Activated T-cell treated with anti-CD3 and anti-CD28 coated beads, Interleukin-2, amount 50 U/mL, for 4 hours (primary cell): Measurements from ENCODE around the gene SLC25A10. TPM values are rescaled to one million over a fixed set of nuclear protein-coding genes. Genes with fewer than 3 reads are reported as not detected.
"Not testable (repeated sequence)": the region's sequence is repeated elsewhere in the genome, so short reads cannot be mapped to it uniquely, and the experiment has no call there.

ENCODE experiments used
- ATAC-seq, 2 donors: fragments of 200-7000 bp; cut with Tn5 transposase; one replicate each; pipeline ENCODE4 v1.10.0; 2021
- DNase-seq: peaks from one replicate; pipeline ENCODE4 v3.0.0-alpha.2; 2020
- H3K27me3 Mint-ChIP-seq: one replicate; pipeline ENCODE4 v1.8.0; 2021; ENCODE audit warnings: low read depth, mixed read lengths
- H3K36me3 Mint-ChIP-seq: one replicate; pipeline ENCODE4 v1.8.0; 2022; ENCODE audit warnings: mixed read lengths; ENCODE audit not compliant: insufficient read depth
- H3K4me1 Mint-ChIP-seq: one replicate; pipeline ENCODE4 v1.8.0; 2021; ENCODE audit warnings: low read depth, mixed read lengths
- H3K4me3 Mint-ChIP-seq: one replicate; pipeline ENCODE4 v1.8.0; 2021; ENCODE audit warnings: mild to moderate bottlenecking, moderate library complexity, mixed read lengths
- H3K9me3 Mint-ChIP-seq: one replicate; pipeline ENCODE4 v1.8.0; 2021; ENCODE audit warnings: mixed read lengths
- total RNA-seq, 3 donors: library from RNA; stranded (reverse); gene quantifications; one replicate each; pipeline ENCODE4 v1.2.1, GENCODE V29; 2021

Gene SLC25A10
- 10 to 100 TPM; 29.9 to 47.8 (median 38.8) TPM for total RNA-seq

- Mint-ChIP-seq H3K9me3 (no peaks in the 10 kb centered on the region), H3K4me1 (peaks cover 18% of the 10 kb centered on the region), H3K27me3 (no peaks in the 10 kb centered on the region), H3K4me3 (peak within 1 kb of the TSS; percentile 81), H3K36me3 (peaks cover 3% of the 10 kb centered on the region)
- ATAC-seq (peak; percentile 82 to 83), DNase-seq (peak; percentile 75)
Measured at GRCh38 chr17:81711814-81712467, at the start of gene SLC25A10. Gene SLC25A10 (plus strand): TSS chr17:81712284. CDS start chr17:81712427, 143 bp downstream.

GRCh38 chr17:81664051-81664470 is 48.0 kb upstream of the SLC25A10 start:
- no peaks in the 10 kb centered on the region for H3K9me3 Mint-ChIP-seq
- no peak for ATAC-seq
- peak overlapping the region; percentile 25 for H3K4me3 Mint-ChIP-seq
- peaks cover 15% of the 10 kb centered on the region for H3K36me3 Mint-ChIP-seq
- H3K4me1 Mint-ChIP-seq, result peaks cover 35% of the 10 kb centered on the region
- H3K27me3 Mint-ChIP-seq, result no peaks in the 10 kb centered on the region
- no peak for DNase-seq

GRCh38 chr17:81665205-81666091 is 46.6 kb upstream of the SLC25A10 start:
- peak; percentile 54 for DNase-seq
- Mint-ChIP-seq H3K27me3 (no peaks in the 10 kb centered on the region), H3K4me1 (peaks cover 35% of the 10 kb centered on the region), H3K4me3 (peak overlapping the region; percentile 92), H3K36me3 (peaks cover 19% of the 10 kb centered on the region), H3K9me3 (no peaks in the 10 kb centered on the region)
- ATAC-seq, result peak; percentile 47 to 49

- Mint-ChIP-seq H3K9me3 (no peaks in the 10 kb centered on the region), H3K4me1 (peaks cover 35% of the 10 kb centered on the region), H3K4me3 (peak overlapping the region; percentile 92), H3K27me3 (no peaks in the 10 kb centered on the region), H3K36me3 (peaks cover 19% of the 10 kb centered on the region)
- DNase-seq (no peak), ATAC-seq (peak; percentile 30 to 32)
Measured at GRCh38 chr17:81666092-81666341, 46.1 kb upstream of the SLC25A10 start.

GRCh38 chr17:81666342-81667191 is 45.5 kb upstream of the SLC25A10 start, which contains the start of the genes CCDC137 and OXLD1:
Gene CCDC137 (plus strand): TSS chr17:81666737. CDS start chr17:81666767, 30 bp downstream.
Gene OXLD1 (minus strand): TSS chr17:81666605. CDS start chr17:81666577, 28 bp downstream.
- Mint-ChIP-seq H3K4me1 (peaks cover 35% of the 10 kb centered on the region), H3K36me3 (peaks cover 22% of the 10 kb centered on the region)

GRCh38 chr17:81667754-81668153 is 44.3 kb upstream of the SLC25A10 start:
- ATAC-seq (no peak), DNase-seq (no peak)
- Mint-ChIP-seq H3K27me3 (no peaks in the 10 kb centered on the region), H3K4me3 (peak overlapping the region; percentile 92), H3K4me1 (peaks cover 33% of the 10 kb centered on the region), H3K36me3 (peaks cover 22% of the 10 kb centered on the region), H3K9me3 (no peaks in the 10 kb centered on the region)

More at GRCh38 chr17:81666342-81667191, 45.5 kb upstream of the SLC25A10 start, which contains the start of the genes CCDC137 and OXLD1:
- ATAC-seq (peak; percentile 94 to 97), DNase-seq (peak; percentile 88)
- no peaks in the 10 kb centered on the region for H3K9me3 Mint-ChIP-seq
- H3K27me3 Mint-ChIP-seq, result no peaks in the 10 kb centered on the region
- peak within 1 kb of the TSS; percentile 92 for H3K4me3 Mint-ChIP-seq

- Mint-ChIP-seq H3K27me3 (no peaks in the 10 kb centered on the region), H3K36me3 (peaks cover 17% of the 10 kb centered on the region), H3K4me1 (peaks cover 16% of the 10 kb centered on the region), H3K4me3 (no peak overlapping the region), H3K9me3 (no peaks in the 10 kb centered on the region)
- DNase-seq (no peak), ATAC-seq (no peak)
Measured at GRCh38 chr17:81672504-81672903, 39.6 kb upstream of the SLC25A10 start.

- DNase-seq (no peak), ATAC-seq (no peak)
- Mint-ChIP-seq H3K4me3 (no peak overlapping the region), H3K36me3 (peaks cover 15% of the 10 kb centered on the region), H3K9me3 (no peaks in the 10 kb centered on the region), H3K27me3 (no peaks in the 10 kb centered on the region), H3K4me1 (peaks cover 11% of the 10 kb centered on the region)
Measured at GRCh38 chr17:81672954-81673353, 39.1 kb upstream of the SLC25A10 start.

GRCh38 chr17:81673561-81674258 is 38.4 kb upstream of the SLC25A10 start:
- Mint-ChIP-seq H3K27me3 (no peaks in the 10 kb centered on the region), H3K36me3 (peaks cover 10% of the 10 kb centered on the region), H3K4me3 (no peak overlapping the region), H3K4me1 (peaks cover 6% of the 10 kb centered on the region), H3K9me3 (no peaks in the 10 kb centered on the region)
- DNase-seq (no peak), ATAC-seq (no peak)

GRCh38 chr17:81675515-81676221 is 36.4 kb upstream of the SLC25A10 start:
- not testable (repeated sequence) for H3K9me3 Mint-ChIP-seq, ATAC-seq, H3K4me1 Mint-ChIP-seq, H3K36me3 Mint-ChIP-seq, H3K4me3 Mint-ChIP-seq, H3K27me3 Mint-ChIP-seq
- DNase-seq, result peak; percentile 25

- no peak overlapping the region for H3K4me3 Mint-ChIP-seq
- no peaks in the 10 kb centered on the region for H3K9me3 Mint-ChIP-seq
- ATAC-seq (no peak), DNase-seq (no peak)
- H3K36me3 Mint-ChIP-seq, result peaks cover 2% of the 10 kb centered on the region
- peaks cover 6% of the 10 kb centered on the region for H3K4me1 Mint-ChIP-seq
- no peaks in the 10 kb centered on the region for H3K27me3 Mint-ChIP-seq
Measured at GRCh38 chr17:81676906-81677305, 35.2 kb upstream of the SLC25A10 start.

GRCh38 chr17:81680150-81680549 is 31.9 kb upstream of the SLC25A10 start:
- H3K4me3 Mint-ChIP-seq, result no peak overlapping the region

GRCh38 chr17:81681672-81682071 is 30.4 kb upstream of the SLC25A10 start:
- no peaks in the 10 kb centered on the region for H3K27me3 Mint-ChIP-seq
- peak overlapping the region; percentile 94 for H3K4me3 Mint-ChIP-seq
- no peaks in the 10 kb centered on the region for H3K9me3 Mint-ChIP-seq
- no peak for ATAC-seq
- peaks cover 23% of the 10 kb centered on the region for H3K4me1 Mint-ChIP-seq
- DNase-seq, result no peak
- peaks cover 7% of the 10 kb centered on the region for H3K36me3 Mint-ChIP-seq

More at GRCh38 chr17:81680150-81680549, 31.9 kb upstream of the SLC25A10 start:
- Mint-ChIP-seq H3K36me3 (peaks cover under 1% of the 10 kb centered on the region), H3K9me3 (no peaks in the 10 kb centered on the region), H3K4me1 (peaks cover 21% of the 10 kb centered on the region), H3K27me3 (no peaks in the 10 kb centered on the region)
- ATAC-seq (no peak), DNase-seq (no peak)
